Left lung (tissue), 10 donors: ENCODE measurements around the gene TMEM43. TPM values are rescaled to one million over a fixed set of nuclear protein-coding genes. Genes with fewer than 3 reads are reported as not detected.
A peak's percentile ranks its signal among the peaks of the same experiment; 100 is the strongest.

ENCODE experiments used
- ATAC-seq: fragments of 200-7000 bp; cut with Tn5 transposase; one replicate; pipeline ENCODE4 v1.9.1; 2020; ENCODE audit warnings: moderate library complexity
- DNase-seq, 4 donors: peaks; one replicate each; pipeline ENCODE4 v3.0.0-alpha.2; 2013 to 2020
- H3K27ac ChIP-seq, 2 donors: fragments of 200-600 bp; sonication (generic) in 1 of 2; one replicate each; pipeline versions ENCODE4 v1.5.0 to v1.8.0; 2020 to 2021
- H3K27me3 ChIP-seq, 2 donors: fragments of 200-600 bp; sonication (generic) in 1 of 2; one replicate each; pipeline versions ENCODE4 v1.5.0 to v1.8.0; 2020 to 2021
- H3K36me3 ChIP-seq, 2 donors: fragments of 200-600 bp; sonication (generic) in 1 of 2; one replicate each; pipeline versions ENCODE4 v1.5.0 to v1.8.0; 2020 to 2021
- H3K4me1 ChIP-seq, 2 donors: fragments of 200-600 bp; one replicate each; pipeline ENCODE4 v1.8.0; 2021
- H3K4me3 ChIP-seq, 2 donors: fragments of 200-600 bp; sonication (generic) in 1 of 2; one replicate each; pipeline versions ENCODE4 v1.5.0 to v1.8.0; 2020 to 2021; ENCODE audit warnings: mild to moderate bottlenecking in 1 of 2
- H3K9me3 ChIP-seq, 2 donors: fragments of 200-600 bp; sonication (generic) in 1 of 2; one replicate each; pipeline versions ENCODE4 v1.5.0 to v1.8.0; 2020 to 2021
- intact Hi-C, 2 donors: fragments of 100-400 bp; cut with DNase I; formaldehyde crosslinking; loops; one replicate each; pipeline versions ENCODE4 v1.11.2 to v1.14.2; 2022
- polyA plus RNA-seq, 6 donors: library from polyadenylated mRNA; unstranded; fragments of 120-200 nt; gene quantifications; one replicate each; pipeline ENCODE4 v1.2.1, GENCODE V29; 2013; ENCODE audit not compliant: insufficient read length in 6 of 6
- total RNA-seq, 2 donors: library from RNA; stranded (reverse); fragmentation: NEBNext Ultra II Directional; extraction: Animal tissue kit (Norgen Biotek cat#: 25700); gene quantifications; one replicate each; pipeline ENCODE4 v1.2.1, GENCODE V29; 2021
- TF ChIP-seq, protein P1 (sequence below), 2 donors: fragments of 200-600 bp; sonication (generic) in 1 of 2; IDR thresholded peaks; one replicate each; pipeline versions ENCODE4 v1.5.0 to v1.8.0; 2021; ENCODE audit warnings: antibody characterized with exemption in 2 of 2
- donor health status: DM: no; HTN: yes; CAD: no.
- donor health status: DM: no; HTN: no; CAD: no.

Gene TMEM43
- total and polyA plus RNA-seq, 8 donors = 62.2 to 104 (median 64.3) TPM

DNA sequence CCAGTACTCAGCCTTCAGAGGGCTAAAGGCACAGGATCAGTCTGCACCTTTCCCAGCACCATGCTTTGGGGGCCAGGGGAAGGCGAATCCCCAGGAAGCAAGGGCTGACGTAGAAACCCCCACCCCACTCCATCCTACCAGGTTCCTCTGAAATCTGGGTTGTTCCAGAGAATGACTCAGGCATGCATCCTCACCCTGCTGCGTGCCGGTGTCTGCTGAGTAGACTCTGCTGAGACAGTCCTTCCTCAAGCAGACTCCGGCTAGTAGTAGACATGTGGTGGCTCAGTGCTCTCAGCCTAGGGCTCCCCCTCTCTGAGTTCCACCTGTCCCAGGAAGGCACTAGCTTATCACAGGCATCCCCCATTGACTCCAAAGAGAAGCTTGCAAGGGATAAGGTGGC is 9.0 kb downstream of the TMEM43 start:
- no peak overlapping the region for H3K4me3 ChIP-seq
- intact Hi-C loops = no loop called here
- no peak for DNase-seq
- H3K4me1 ChIP-seq = no peaks in the 10 kb centered on the region
- TF ChIP-seq, protein P1, sequence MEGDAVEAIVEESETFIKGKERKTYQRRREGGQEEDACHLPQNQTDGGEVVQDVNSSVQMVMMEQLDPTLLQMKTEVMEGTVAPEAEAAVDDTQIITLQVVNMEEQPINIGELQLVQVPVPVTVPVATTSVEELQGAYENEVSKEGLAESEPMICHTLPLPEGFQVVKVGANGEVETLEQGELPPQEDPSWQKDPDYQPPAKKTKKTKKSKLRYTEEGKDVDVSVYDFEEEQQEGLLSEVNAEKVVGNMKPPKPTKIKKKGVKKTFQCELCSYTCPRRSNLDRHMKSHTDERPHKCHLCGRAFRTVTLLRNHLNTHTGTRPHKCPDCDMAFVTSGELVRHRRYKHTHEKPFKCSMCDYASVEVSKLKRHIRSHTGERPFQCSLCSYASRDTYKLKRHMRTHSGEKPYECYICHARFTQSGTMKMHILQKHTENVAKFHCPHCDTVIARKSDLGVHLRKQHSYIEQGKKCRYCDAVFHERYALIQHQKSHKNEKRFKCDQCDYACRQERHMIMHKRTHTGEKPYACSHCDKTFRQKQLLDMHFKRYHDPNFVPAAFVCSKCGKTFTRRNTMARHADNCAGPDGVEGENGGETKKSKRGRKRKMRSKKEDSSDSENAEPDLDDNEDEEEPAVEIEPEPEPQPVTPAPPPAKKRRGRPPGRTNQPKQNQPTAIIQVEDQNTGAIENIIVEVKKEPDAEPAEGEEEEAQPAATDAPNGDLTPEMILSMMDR (IDR thresholded peaks at IDR 0.05) = no peak
- ATAC-seq = no peak
- peaks cover 5 to 100% of the 10 kb centered on the region in 2 donors for H3K36me3 ChIP-seq
- no peak overlapping the region for H3K27ac ChIP-seq
- H3K9me3 ChIP-seq = no peaks in the 10 kb centered on the region
- H3K27me3 ChIP-seq = no peaks in the 10 kb centered on the region

DNA sequence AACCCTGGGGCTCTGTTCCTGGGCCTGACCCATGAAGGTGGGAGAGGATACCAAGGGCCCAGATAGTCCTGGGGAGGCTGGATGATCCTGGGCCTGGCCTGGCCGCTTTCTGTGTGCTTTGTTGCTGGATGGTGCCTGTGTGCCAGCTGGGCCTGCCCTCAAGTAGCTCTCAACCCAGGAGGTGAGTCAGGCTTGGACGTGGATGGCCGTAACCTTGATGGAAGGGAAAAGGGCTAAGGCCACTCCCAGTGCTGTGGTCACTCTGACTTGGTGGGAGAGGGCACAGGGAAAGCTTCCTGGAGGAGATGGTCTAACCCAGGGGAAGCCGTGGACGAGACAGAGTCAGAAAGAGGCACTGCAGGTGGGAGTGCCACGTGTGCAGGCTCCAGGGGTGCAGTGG is 9.4 kb downstream of the TMEM43 start:
- no peak overlapping the region for H3K4me3 ChIP-seq
- no peaks in the 10 kb centered on the region for H3K9me3 ChIP-seq
- intact Hi-C loops = no loop called here
- TF ChIP-seq, protein P1 (IDR thresholded peaks at IDR 0.05) = no peak
- H3K27me3 ChIP-seq = no peaks in the 10 kb centered on the region
- no peaks in the 10 kb centered on the region for H3K4me1 ChIP-seq
- H3K36me3 ChIP-seq = peaks cover 5 to 100% of the 10 kb centered on the region in 2 donors
- no peak for DNase-seq
- H3K27ac ChIP-seq = no peak overlapping the region
- no peak for ATAC-seq

DNA sequence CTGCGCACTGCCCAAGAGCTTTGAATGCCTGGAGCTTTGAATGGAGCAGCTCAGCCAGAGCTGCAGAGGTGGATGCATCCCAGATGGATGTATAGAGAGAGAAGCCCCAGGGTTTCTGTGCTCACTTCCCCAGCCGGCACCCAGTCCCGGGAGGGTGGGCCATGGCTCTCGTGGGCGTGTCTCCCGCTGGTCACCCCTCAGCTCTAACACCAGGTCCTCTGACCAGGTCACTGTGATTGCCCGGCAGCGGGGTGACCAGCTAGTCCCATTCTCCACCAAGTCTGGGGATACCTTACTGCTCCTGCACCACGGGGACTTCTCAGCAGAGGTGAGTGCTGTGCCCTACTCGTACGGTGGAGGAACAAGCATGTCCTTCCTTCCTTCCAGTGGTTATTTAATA is 10.7 kb downstream of the TMEM43 start:
- Histone ChIP-seq H3K9me3 (no peaks in the 10 kb centered on the region), H3K4me1 (no peaks in the 10 kb centered on the region), H3K4me3 (no peak overlapping the region), H3K27me3 (no peaks in the 10 kb centered on the region), H3K27ac (no peak overlapping the region), H3K36me3 (peaks cover 2 to 100% of the 10 kb centered on the region in 2 donors)
- TF ChIP-seq, protein P1 (IDR thresholded peaks at IDR 0.05) = no peak
- ATAC-seq (no peak), DNase-seq (no peak)
- intact Hi-C loops = no loop called here

DNA sequence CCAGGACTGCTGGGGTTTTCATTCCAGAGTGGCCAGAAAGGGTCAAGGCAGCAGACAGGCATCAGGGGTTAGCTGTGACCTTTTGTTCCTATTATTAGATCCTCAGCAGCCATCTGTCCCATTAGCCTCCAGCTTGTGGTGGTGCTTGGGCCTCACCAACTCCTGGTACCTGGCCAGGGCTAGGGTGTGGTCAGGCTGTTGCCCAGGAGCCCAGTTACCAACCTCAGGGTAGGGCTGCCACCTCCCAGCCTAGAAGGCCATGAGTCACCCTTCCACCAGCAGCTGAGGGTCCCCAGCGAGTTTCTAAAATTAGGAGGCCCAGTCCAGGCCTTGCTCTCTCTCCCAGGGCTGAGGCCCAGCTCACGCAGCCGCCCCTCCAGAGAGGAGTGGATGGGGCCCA is 12.2 kb downstream of the TMEM43 start:
- Histone ChIP-seq H3K9me3 (no peaks in the 10 kb centered on the region), H3K36me3 (peaks cover 2 to 100% of the 10 kb centered on the region in 2 donors), H3K27ac (peak overlapping the region in 1 of 2 donors; percentile 43), H3K27me3 (no peaks in the 10 kb centered on the region), H3K4me3 (no peak overlapping the region), H3K4me1 (no peaks in the 10 kb centered on the region)
- peak; percentile 75 for ATAC-seq
- intact Hi-C loops = no loop called here
- TF ChIP-seq, protein P1 (IDR thresholded peaks at IDR 0.05) = no peak
- DNase-seq = peak in 1 of 4 donors; percentile 77

DNA sequence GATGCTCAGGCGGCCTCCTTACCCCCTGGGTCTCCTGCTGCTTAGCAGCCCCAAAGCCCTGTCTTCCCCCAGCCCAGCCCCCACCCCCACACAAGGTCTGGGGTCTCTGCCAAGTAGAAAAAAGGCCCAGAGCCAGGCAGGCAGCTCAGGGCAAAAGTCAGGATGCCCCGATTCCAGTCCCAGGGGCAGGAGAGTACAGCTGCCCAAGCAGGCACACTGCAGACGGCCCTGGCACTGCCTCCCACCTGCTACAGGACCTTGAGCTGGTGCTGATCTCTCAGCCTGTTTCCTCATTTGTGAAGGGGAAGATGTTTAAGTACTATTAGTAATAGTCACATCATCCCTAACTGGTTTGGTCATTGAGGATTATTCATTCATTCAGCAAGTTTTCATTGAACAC is 12.6 kb downstream of the TMEM43 start:
- DNase-seq (no peak), ATAC-seq (no peak)
- Histone ChIP-seq H3K4me3 (no peak overlapping the region), H3K27ac (peak overlapping the region in 1 of 2 donors; percentile 43), H3K27me3 (no peaks in the 10 kb centered on the region), H3K36me3 (peaks cover 2 to 100% of the 10 kb centered on the region in 2 donors), H3K4me1 (peaks cover 0 to 2% of the 10 kb centered on the region in 2 donors), H3K9me3 (no peaks in the 10 kb centered on the region)
- TF ChIP-seq, protein P1 (IDR thresholded peaks at IDR 0.05) = no peak
- intact Hi-C loops = no loop called here
